ENCODE results near the gene C19orf73.

The C19orf73 gene

DNA sequence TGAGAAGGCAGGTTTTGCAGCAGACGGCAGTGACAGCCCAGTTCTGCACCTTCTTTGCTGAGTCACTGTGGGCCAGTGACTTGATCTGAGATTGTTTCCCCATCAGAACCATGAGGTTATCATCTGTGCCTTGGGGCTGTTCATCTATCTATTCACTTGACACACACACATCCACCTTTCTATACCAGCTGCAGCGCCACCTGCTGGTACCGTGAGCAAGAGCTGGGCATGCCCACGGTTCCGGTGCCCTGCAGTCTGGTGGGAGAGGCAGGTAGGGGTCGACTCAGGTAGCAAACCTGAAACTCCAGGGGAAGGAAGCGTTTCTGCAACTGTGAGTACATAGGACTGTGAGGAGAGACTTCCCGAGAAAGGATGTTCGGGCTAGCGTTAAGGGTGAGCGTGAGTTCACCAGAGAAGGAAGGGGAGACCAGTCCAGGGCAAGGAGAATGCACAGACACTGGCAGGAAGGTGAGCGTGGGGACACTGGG, 12.3 kb downstream of the C19orf73 start:
- Histone ChIP-seq H3K9me3 (ENCODE audit: low read length) (no peaks in the 10 kb centered on the region), H3K4me1 (ENCODE audit: insufficient read depth, low read length) (no peaks in the 10 kb centered on the region), H3K4me3 (ENCODE audit: low read depth in 1 of 2, low read length in 2 of 2) (no peak overlapping the region), H3K27me3 (ENCODE audit: control insufficient read depth in 1 of 2, insufficient read depth in 2 of 2, low read length in 2 of 2) (no peaks in the 10 kb centered on the region), H3K27ac (ENCODE audit: low read depth, low read length) (no peak overlapping the region), H3K36me3 (ENCODE audit: insufficient read depth, low read length) (peaks cover 47% of the 10 kb centered on the region), H3K9ac (ENCODE audit: low read length) (no peak overlapping the region)

DNA sequence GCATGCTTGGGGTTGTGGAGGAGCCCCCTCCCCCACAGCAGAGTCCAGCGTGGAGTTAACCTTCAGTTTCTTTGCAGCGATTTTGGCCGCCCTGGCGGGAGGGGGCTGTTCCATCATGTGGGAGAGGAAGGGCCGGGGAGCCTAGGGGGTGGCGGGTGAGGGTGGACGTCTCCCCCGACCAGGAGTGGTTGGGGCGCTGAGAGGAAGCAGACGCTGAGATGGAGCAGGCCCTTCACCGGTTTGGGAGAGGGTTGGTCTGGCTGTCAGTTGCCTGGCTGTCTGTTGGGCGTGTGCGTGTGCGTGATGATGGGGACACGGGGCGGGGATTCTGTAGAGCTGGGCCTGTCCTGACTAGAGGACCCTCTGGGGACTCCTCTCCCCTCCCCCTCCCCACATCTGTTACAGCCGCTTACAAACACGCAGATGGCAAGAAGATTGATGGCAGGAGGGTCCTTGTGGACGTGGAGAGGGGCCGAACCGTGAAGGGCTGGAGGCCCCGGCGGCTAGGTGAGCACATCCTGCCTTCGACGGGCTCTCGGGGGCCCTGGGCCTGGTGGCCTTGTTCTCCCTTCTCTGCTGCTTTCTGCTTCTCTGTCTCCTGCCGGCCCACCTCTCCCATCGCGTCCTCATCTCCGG, 14.6 kb downstream of the C19orf73 start:
- H3K4me1 ChIP-seq (ENCODE audit: insufficient read depth, low read length): no peaks in the 10 kb centered on the region
- H3K4me3 ChIP-seq (ENCODE audit: low read depth in 1 of 2, low read length in 2 of 2): no peak overlapping the region
- H3K9me3 ChIP-seq (ENCODE audit: low read length): no peaks in the 10 kb centered on the region
- H3K27ac ChIP-seq (ENCODE audit: low read depth, low read length): no peak overlapping the region
- H3K27me3 ChIP-seq (ENCODE audit: control insufficient read depth in 1 of 2, insufficient read depth in 2 of 2, low read length in 2 of 2): no peaks in the 10 kb centered on the region
- H3K36me3 ChIP-seq (ENCODE audit: insufficient read depth, low read length): peaks cover 65% of the 10 kb centered on the region
- no peak overlapping the region for H3K9ac ChIP-seq (ENCODE audit: low read length)

DNA sequence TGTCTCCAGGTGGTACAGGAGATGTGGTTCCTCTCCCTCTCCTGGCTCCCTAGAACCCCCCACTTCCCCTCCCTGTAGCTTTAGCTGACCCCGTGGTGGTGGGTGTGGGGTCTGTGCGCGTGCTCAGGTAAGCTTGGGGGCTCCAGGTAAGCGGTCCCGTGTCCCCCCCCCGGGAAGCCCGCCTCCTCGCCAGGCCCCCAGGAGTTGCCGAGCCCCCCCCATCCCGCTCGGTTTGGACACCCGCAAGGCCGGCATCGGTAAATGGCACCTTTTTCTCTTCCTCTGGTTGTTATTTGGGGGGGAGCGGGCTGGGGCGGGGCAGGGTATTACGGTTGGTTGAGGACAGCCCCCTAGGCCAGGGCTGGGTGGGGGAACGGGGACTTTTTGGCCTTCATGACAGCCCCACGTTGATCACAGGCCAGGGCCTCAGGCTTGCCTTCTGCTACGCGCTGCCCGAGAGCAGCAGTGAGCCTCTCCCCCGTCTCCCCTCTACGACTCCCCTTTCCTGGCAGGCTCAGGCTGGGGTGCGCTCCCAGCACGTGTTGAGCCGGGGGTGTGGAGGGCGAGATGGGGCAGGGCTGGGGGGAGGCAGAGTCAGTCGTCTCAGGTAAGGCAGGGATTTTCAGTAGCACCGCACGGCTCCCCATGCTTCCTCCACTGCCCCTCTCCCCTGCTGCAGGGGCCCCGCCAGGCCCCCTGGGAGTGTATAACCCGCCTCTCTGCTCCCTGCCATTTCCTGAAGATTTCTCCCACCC, 15.4 kb downstream of the C19orf73 start:
- Histone ChIP-seq H3K4me1 (ENCODE audit: insufficient read depth, low read length) (no peaks in the 10 kb centered on the region), H3K36me3 (ENCODE audit: insufficient read depth, low read length) (peaks cover 73% of the 10 kb centered on the region), H3K9ac (ENCODE audit: low read length) (no peak overlapping the region), H3K4me3 (ENCODE audit: low read depth in 1 of 2, low read length in 2 of 2) (no peak overlapping the region), H3K9me3 (ENCODE audit: low read length) (no peaks in the 10 kb centered on the region), H3K27ac (ENCODE audit: low read depth, low read length) (no peak overlapping the region), H3K27me3 (ENCODE audit: control insufficient read depth in 1 of 2, insufficient read depth in 2 of 2, low read length in 2 of 2) (no peaks in the 10 kb centered on the region)

DNA sequence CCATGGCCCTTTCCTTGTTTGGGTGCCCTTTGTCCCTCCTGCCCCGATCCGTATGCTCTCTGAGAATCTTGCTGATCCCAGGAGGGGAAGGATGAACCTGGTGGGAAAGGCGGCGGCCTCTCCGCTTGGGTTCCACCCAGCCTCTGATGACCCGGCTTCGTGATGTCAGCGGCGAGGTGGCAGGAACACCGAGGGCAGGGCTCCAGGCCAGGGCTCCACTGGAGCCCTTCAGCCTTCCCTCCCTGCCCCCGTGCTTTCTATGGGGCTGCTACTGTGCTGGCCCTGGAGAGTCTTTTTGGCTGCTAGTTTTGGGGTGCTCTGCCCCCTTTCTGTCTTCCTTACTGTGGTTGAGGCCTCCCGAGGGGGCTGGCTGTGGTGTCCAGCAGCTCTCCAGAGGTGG, 16.6 kb downstream of the C19orf73 start:
- H3K27me3 ChIP-seq (ENCODE audit: control insufficient read depth in 1 of 2, insufficient read depth in 2 of 2, low read length in 2 of 2): no peaks in the 10 kb centered on the region
- H3K27ac ChIP-seq (ENCODE audit: low read depth, low read length): no peak overlapping the region
- H3K4me1 ChIP-seq (ENCODE audit: insufficient read depth, low read length): peaks cover 4% of the 10 kb centered on the region
- H3K9me3 ChIP-seq (ENCODE audit: low read length): no peaks in the 10 kb centered on the region
- H3K4me3 ChIP-seq (ENCODE audit: low read depth in 1 of 2, low read length in 2 of 2): no peak overlapping the region
- peaks cover 84% of the 10 kb centered on the region for H3K36me3 ChIP-seq (ENCODE audit: insufficient read depth, low read length)
- H3K9ac ChIP-seq (ENCODE audit: low read length): no peak overlapping the region

DNA sequence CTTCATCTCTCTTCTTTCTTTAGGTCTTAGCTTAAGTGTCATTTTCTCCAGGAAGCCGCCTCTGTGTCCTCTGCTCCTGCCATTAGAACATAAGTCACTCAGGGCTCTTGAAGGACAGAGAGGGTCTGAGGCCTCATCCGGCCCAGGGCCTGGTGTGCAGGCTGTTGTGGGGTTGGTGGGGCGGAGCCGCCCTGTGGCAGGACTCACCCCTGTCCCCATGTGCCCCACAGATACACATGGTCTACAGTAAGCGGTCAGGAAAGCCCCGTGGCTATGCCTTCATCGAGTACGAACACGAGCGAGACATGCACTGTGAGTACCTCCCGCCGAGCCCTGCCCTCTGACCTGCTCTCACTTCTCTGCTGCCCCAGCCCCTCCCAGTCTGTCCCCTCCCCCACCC, 17.8 kb downstream of the C19orf73 start:
- Histone ChIP-seq H3K27me3 (ENCODE audit: control insufficient read depth in 1 of 2, insufficient read depth in 2 of 2, low read length in 2 of 2) (no peaks in the 10 kb centered on the region), H3K27ac (ENCODE audit: low read depth, low read length) (no peak overlapping the region), H3K4me3 (ENCODE audit: low read depth in 1 of 2, low read length in 2 of 2) (no peak overlapping the region), H3K36me3 (ENCODE audit: insufficient read depth, low read length) (peaks cover 82% of the 10 kb centered on the region), H3K9ac (ENCODE audit: low read length) (no peak overlapping the region), H3K4me1 (ENCODE audit: insufficient read depth, low read length) (peaks cover 4% of the 10 kb centered on the region), H3K9me3 (ENCODE audit: low read length) (no peaks in the 10 kb centered on the region)

DNA sequence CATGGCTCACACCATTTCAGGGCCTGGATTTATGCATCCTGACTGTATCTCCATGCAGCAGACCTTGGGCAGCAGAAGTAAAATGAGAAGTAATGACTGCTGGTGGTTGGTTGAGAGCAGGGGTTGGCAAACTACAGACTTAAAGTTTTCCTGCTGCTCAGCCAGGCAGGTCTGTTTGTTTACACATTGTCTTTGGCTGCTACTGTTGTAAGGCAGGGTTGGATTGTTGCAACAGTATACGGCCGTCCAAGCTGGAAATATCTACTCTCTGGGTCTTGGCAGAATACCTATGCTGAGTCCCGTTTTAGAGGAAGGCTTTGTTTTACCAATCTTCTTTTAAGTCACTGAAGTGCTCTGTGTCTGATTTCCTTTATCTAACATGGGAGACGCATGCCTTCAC, 20.1 kb downstream of the C19orf73 start:
- Histone ChIP-seq H3K36me3 (ENCODE audit: insufficient read depth, low read length) (peaks cover 71% of the 10 kb centered on the region), H3K27me3 (ENCODE audit: control insufficient read depth in 1 of 2, insufficient read depth in 2 of 2, low read length in 2 of 2) (no peaks in the 10 kb centered on the region), H3K9ac (ENCODE audit: low read length) (no peak overlapping the region)

DNA sequence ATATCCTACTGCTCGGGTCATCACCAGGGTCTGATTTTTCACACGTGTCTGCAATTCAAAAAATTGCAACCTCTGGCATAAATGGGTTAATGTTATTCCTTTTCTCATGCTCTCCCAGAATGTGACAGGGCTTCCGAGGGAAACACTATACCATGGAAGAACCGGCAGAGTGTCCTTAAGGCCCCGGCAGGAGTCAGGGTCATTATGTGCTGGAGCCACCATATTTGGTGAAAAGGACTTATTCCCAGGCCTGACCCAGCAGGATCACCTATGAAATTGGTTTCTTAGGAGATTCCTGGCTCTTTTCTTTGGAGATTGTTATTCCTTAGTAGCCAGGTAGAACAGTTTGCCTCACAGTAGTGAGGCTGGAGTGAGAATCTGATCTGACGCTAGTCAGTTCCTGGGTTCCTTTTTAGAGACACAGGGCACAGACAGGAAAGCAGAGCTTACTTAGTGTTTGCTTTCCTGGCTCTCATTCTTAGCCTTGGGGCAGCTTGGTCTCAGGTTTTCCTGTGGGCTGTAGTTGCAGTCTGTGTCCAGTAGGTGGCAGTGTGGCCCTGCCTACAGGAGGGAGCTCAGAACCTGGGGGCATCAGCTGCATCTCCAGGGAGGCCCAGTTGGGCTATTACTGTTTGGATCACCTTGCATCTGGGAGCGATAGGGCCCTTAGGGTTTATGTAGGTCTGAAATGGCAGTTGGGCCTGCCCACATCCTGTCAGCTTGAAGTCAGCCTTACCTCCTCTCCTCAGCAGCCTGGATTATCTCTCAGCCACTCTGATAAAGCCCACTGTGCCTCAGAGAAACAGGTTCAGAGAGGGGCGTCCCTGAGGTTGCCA, 21.3 kb downstream of the C19orf73 start:
- Histone ChIP-seq H3K27me3 (ENCODE audit: control insufficient read depth in 1 of 2, insufficient read depth in 2 of 2, low read length in 2 of 2) (no peaks in the 10 kb centered on the region), H3K36me3 (ENCODE audit: insufficient read depth, low read length) (peaks cover 68% of the 10 kb centered on the region), H3K9ac (ENCODE audit: low read length) (no peak overlapping the region), H3K4me1 (ENCODE audit: insufficient read depth, low read length) (peaks cover 4% of the 10 kb centered on the region), H3K9me3 (ENCODE audit: low read length) (no peaks in the 10 kb centered on the region), H3K27ac (ENCODE audit: low read depth, low read length) (no peak overlapping the region), H3K4me3 (ENCODE audit: low read depth in 1 of 2, low read length in 2 of 2) (no peak overlapping the region)

More for the DNA sequence above, 20.1 kb downstream of the C19orf73 start:
- H3K4me1 ChIP-seq (ENCODE audit: insufficient read depth, low read length): peaks cover 4% of the 10 kb centered on the region
- no peaks in the 10 kb centered on the region for H3K9me3 ChIP-seq (ENCODE audit: low read length)
- H3K27ac ChIP-seq (ENCODE audit: low read depth, low read length): no peak overlapping the region
- H3K4me3 ChIP-seq (ENCODE audit: low read depth in 1 of 2, low read length in 2 of 2): no peak overlapping the region

DNA sequence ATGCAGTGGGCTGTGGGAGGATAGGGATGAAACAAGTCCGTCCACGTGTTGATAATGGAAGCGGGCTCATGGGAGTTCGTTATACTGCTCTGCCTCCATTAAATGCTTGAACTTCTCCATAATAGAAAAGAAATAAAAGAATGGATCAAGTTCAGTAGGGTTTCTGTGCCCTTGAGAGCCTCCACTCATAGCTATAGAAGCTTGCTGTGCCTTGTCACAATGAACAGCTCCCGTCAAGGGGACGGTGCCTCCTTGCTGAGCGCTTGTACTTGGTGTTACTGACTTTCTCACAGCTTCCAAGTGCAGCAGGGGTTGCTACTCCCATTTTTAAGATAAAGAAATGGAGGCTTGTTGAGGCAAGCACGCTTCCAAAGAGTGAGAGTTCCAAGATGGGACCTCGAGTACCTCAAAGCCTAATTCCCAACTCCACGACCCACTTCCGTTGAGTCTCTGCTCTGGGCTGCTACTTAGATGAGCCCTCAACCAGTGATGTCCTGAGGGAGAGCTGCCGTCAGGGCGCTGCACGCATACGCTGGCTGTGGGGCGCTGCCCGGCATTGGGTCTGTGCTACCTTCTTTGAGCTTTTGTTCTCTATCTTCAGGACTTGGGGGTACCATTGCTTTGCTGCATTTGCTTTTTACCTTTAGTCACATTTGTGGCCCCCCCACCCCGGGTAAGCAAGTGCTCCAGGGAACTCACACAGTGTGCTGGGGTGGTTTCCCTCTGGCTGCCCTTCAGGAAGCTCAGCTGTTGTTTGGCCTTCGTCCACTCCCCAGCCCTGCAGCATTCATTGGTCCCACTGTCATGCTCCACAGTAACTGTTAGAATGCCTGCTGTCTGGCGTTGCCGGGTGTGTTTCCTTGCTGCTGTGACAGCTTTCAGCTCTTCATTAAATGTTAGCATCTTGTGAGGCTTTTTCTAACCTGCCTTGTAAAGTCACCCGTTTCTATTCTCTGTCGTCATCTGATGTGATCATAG, 24.1 kb downstream of the C19orf73 start:
- Histone ChIP-seq H3K4me3 (ENCODE audit: low read depth in 1 of 2, low read length in 2 of 2) (no peak overlapping the region), H3K4me1 (ENCODE audit: insufficient read depth, low read length) (peaks cover 4% of the 10 kb centered on the region), H3K9me3 (ENCODE audit: low read length) (no peaks in the 10 kb centered on the region), H3K27me3 (ENCODE audit: control insufficient read depth in 1 of 2, insufficient read depth in 2 of 2, low read length in 2 of 2) (no peaks in the 10 kb centered on the region), H3K9ac (ENCODE audit: low read length) (no peak overlapping the region), H3K27ac (ENCODE audit: low read depth, low read length) (no peak overlapping the region), H3K36me3 (ENCODE audit: insufficient read depth, low read length) (peaks cover 68% of the 10 kb centered on the region)

DNA sequence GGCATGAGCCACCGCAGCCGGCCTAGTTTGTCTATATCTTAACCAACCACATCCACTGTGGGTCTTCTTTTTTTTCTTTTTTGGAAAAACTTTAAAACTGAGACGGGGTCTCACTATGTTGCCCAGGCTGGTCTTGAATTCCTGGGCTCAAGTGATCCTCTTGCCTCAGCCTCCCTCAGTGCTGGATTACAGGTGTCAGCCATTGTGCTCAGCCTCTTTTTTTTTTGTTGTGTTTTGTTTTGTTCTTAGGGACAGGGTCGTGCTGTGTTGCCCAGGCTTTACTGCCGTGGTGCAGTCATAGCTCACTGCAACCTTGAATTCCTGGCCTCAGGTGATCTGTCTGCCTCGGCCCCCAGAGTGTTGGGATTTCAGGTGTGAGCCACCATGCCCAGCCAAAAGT, 26.3 kb downstream of the C19orf73 start:
- Histone ChIP-seq H3K27ac (ENCODE audit: low read depth, low read length) (no peak overlapping the region), H3K36me3 (ENCODE audit: insufficient read depth, low read length) (peaks cover 62% of the 10 kb centered on the region), H3K9me3 (ENCODE audit: low read length) (no peaks in the 10 kb centered on the region), H3K27me3 (ENCODE audit: control insufficient read depth in 1 of 2, insufficient read depth in 2 of 2, low read length in 2 of 2) (no peaks in the 10 kb centered on the region), H3K4me1 (ENCODE audit: insufficient read depth, low read length) (peaks cover 10% of the 10 kb centered on the region), H3K9ac (ENCODE audit: low read length) (no peak overlapping the region), H3K4me3 (ENCODE audit: low read depth in 1 of 2, low read length in 2 of 2) (no peak overlapping the region)

DNA sequence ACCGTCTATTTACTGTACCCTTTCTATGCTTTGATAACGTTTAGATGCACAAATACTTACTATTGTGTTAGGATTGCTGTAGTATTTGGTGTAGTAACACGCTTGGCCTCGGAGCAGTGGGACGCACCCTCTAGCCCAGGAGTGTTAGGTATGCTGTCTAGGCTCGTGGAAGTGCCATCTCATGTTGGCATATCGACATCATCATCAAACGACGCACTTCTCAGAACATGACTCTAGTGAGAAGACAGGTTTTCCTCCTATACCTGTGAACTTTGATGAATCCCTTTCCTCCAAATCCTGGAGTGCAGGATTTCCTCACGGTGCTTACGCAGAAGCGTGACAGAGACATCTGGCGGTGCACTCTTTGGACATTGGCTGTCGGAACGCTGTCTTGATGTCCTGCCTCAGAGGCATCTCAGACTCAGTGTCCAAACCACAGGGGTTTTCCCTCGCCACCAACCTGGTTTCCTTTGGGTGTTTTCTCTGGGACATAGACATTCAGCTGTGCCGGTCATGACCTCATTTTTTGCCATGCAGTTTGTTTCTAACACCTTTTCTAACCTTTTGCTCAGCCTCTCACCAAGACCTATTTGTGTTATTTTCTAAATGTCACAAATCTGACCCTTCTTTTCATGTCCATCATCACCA, 27.4 kb downstream of the C19orf73 start:
- no peaks in the 10 kb centered on the region for H3K27me3 ChIP-seq (ENCODE audit: control insufficient read depth in 1 of 2, insufficient read depth in 2 of 2, low read length in 2 of 2)
- H3K36me3 ChIP-seq (ENCODE audit: insufficient read depth, low read length): peaks cover 58% of the 10 kb centered on the region
- H3K9me3 ChIP-seq (ENCODE audit: low read length): no peaks in the 10 kb centered on the region
- H3K4me3 ChIP-seq (ENCODE audit: low read depth in 1 of 2, low read length in 2 of 2): no peak overlapping the region
- no peak overlapping the region for H3K9ac ChIP-seq (ENCODE audit: low read length)
- peaks cover 16% of the 10 kb centered on the region for H3K4me1 ChIP-seq (ENCODE audit: insufficient read depth, low read length)
- no peak overlapping the region for H3K27ac ChIP-seq (ENCODE audit: low read depth, low read length)
